HG03520 (cell line): Measurements from ENCODE around the gene TAC3.

ENCODE experiments used
- ATAC-seq: cut with Tn5 transposase; IDR thresholded peaks from one replicate; pipeline ENCODE4 v1.9.1; 2021; ENCODE audit warnings: mild to moderate bottlenecking, moderate library complexity; ENCODE audit not compliant: unreplicated experiment

Gene TAC3

GRCh38 chr12:57005980-57006808 is 10.1 kb downstream of the TAC3 start, which contains the start of gene ZBTB39:
Gene ZBTB39 (minus strand): TSS chr12:57006546. CDS start chr12:57004917, 1,629 bp downstream.
- ATAC-seq: peak; percentile 62

- ATAC-seq: no peak
Observed at GRCh38 chr12:57004651-57005050, 11.7 kb downstream of the TAC3 start.

- ATAC-seq: no peak
Observed at GRCh38 chr12:57003395-57003794, 12.9 kb downstream of the TAC3 start.

- no peak for ATAC-seq
Observed at GRCh38 chr12:57001448-57001906, 14.9 kb downstream of the TAC3 start.

GRCh38 chr12:57000393-57000792 is 15.9 kb downstream of the TAC3 start:
- ATAC-seq: no peak

GRCh38 chr12:56999456-56999855 is 16.9 kb downstream of the TAC3 start:
- ATAC-seq: no peak

- peak; percentile 56 for ATAC-seq
Observed at GRCh38 chr12:56998981-56999380, 17.3 kb downstream of the TAC3 start.

GRCh38 chr12:56998316-56998715 is 18.0 kb downstream of the TAC3 start:
- no peak for ATAC-seq

GRCh38 chr12:56996793-56997545 is 19.4 kb downstream of the TAC3 start:
- ATAC-seq: no peak

GRCh38 chr12:56995930-56996496 is 20.3 kb downstream of the TAC3 start:
- no peak for ATAC-seq

- no peak for ATAC-seq
Observed at GRCh38 chr12:56995201-56995929, 21.0 kb downstream of the TAC3 start.

GRCh38 chr12:56994231-56994746 is 22.0 kb downstream of the TAC3 start:
- no peak for ATAC-seq

GRCh38 chr12:56993346-56993745 is 23.0 kb downstream of the TAC3 start:
- no peak for ATAC-seq

- no peak for ATAC-seq
Observed at GRCh38 chr12:56991319-56992246, 24.7 kb downstream of the TAC3 start.

- no peak for ATAC-seq
Observed at GRCh38 chr12:56990648-56991318, 25.5 kb downstream of the TAC3 start.

- no peak for ATAC-seq
Observed at GRCh38 chr12:56989861-56990610, 26.3 kb downstream of the TAC3 start.

- no peak for ATAC-seq
Observed at GRCh38 chr12:56988207-56988739, 28.1 kb downstream of the TAC3 start.

- ATAC-seq: peak; percentile 48
Observed at GRCh38 chr12:56987551-56988053, 28.7 kb downstream of the TAC3 start.
